Panc1 (cell line): ENCODE measurements around the gene ELMO1. TPM values are rescaled to one million over a fixed set of nuclear protein-coding genes. Genes with fewer than 3 reads are reported as not detected.

Source experiments
- ATAC-seq: fragments of 200-7000 bp; cut with Tn5 transposase; 2 replicates; pipeline ENCODE4 v1.9.1; 2020; ENCODE audit warnings: mild to moderate bottlenecking, moderate library complexity
- BruUV-seq: library from RNA; stranded (reverse); fragments of 400-500 nt; replicated peaks from 2 replicates; lab custom pipeline; 2021; lab: Mats Ljungman, UMichigan
- CTCF ChIA-PET: fragments of 300-600 bp; sonication (Branson Sonifier 250); formaldehyde crosslinking; loops from one replicate; lab custom pipeline; 2022; ENCODE audit warnings: antibody characterized with exemption; lab: Charles Lee
- POLR2A ChIA-PET: fragments of 300-600 bp; sonication (Branson Sonifier 250); formaldehyde crosslinking; loops from one replicate; lab custom pipeline; 2022; ENCODE audit warnings: antibody characterized with exemption; lab: Charles Lee
- DNase-seq: peaks from one replicate; pipeline ENCODE4 v3.0.0-alpha.2; 2010; ENCODE audit warnings: low read depth, low spot score
- H3K27ac ChIP-seq: 2 replicates; pipeline ENCODE4 v1.5.1; 2011; ENCODE audit warnings: mild to moderate bottlenecking, low read length, inconsistent platforms
- H3K27me3 ChIP-seq: fragments of 200-500 bp; sonication (Bioruptor generic); 2 replicates; pipeline ENCODE4 v1.6.0; 2014; ENCODE audit warnings: low read length, inconsistent platforms; ENCODE audit not compliant: control insufficient read depth, insufficient read depth
- H3K36me3 ChIP-seq: fragments of 200-500 bp; sonication (Bioruptor generic); 2 replicates; pipeline ENCODE4 v1.5.1; 2014; ENCODE audit warnings: inconsistent platforms, mild to moderate bottlenecking, low read length, moderate library complexity; ENCODE audit not compliant: control insufficient read depth, insufficient read depth
- H3K4me1 ChIP-seq: 2 replicates; pipeline ENCODE4 v1.5.1; 2011; ENCODE audit warnings: inconsistent platforms, mild to moderate bottlenecking, low read length, moderate library complexity; ENCODE audit not compliant: control insufficient read depth, insufficient read depth
- H3K4me3 ChIP-seq, 2 experiments: 2 replicates each; pipeline ENCODE4 v1.5.1; 2011 to 2012; ENCODE audit warnings: low read depth in 2 of 2, low read length in 2 of 2, mild to moderate bottlenecking in 2 of 2, inconsistent platforms in 1 of 2, moderate library complexity in 1 of 2
- H3K9me3 ChIP-seq: fragments of 200-500 bp; sonication (Bioruptor generic); 2 replicates; pipeline ENCODE4 v1.5.1; 2014; ENCODE audit warnings: low read depth, mild to moderate bottlenecking, inconsistent platforms, low read length, moderate library complexity; ENCODE audit not compliant: control insufficient read depth, insufficient read depth
- POLR2AphosphoS5 ChIP-seq: IDR thresholded peaks from 2 replicates; pipeline ENCODE4 v1.6.1; 2012; ENCODE audit warnings: mild to moderate bottlenecking, low read depth, low read length, moderate library complexity
- REST ChIP-seq, 2 experiments: IDR thresholded peaks; 2 replicates each; pipeline ENCODE4 v1.6.1; 2011 to 2012; ENCODE audit warnings: low read depth in 2 of 2, control low read depth in 1 of 2, low read length in 1 of 2, mild to moderate bottlenecking in 1 of 2, moderate library complexity in 1 of 2; ENCODE audit not compliant: insufficient read depth in 1 of 2
- SIN3A ChIP-seq: IDR thresholded peaks from 2 replicates; pipeline ENCODE4 v1.6.1; 2012; ENCODE audit warnings: low read depth, mild to moderate bottlenecking, low read length, moderate library complexity, borderline replicate concordance; ENCODE audit not compliant: insufficient read depth
- TCF7L2 ChIP-seq: IDR thresholded peaks from 2 replicates; pipeline ENCODE4 v1.6.1; 2011; ENCODE audit warnings: mild to moderate bottlenecking, low read depth, low read length, inconsistent platforms
- in situ Hi-C: cut with HindIII; loops from 2 replicates; pipeline ENCODE4 v1.10.0; 2016; ENCODE audit warnings: low sequenced_read_pairs, low pct_unique_long_range_greater_than_20kb
- intact Hi-C: fragments of 100-400 bp; cut with micrococcal nuclease; formaldehyde crosslinking; loops from one replicate; pipeline ENCODE4 v1.10.0; 2022; ENCODE audit not compliant: unreplicated experiment
- total RNA-seq: library from RNA; stranded (reverse); gene quantifications from one replicate; pipeline ENCODE4 v1.2.1, GENCODE V29; 2021; ENCODE audit not compliant: unreplicated experiment
- TF ChIP-seq, protein P1 (sequence below): fragments of 450-650 bp; IDR thresholded peaks from 2 replicates; pipeline ENCODE4 v1.5.1; 2017; ENCODE audit warnings: mild to moderate bottlenecking

ELMO1 gene
- total RNA-seq, 1 experiment from 2014 or later = 0.80 TPM

DNA sequence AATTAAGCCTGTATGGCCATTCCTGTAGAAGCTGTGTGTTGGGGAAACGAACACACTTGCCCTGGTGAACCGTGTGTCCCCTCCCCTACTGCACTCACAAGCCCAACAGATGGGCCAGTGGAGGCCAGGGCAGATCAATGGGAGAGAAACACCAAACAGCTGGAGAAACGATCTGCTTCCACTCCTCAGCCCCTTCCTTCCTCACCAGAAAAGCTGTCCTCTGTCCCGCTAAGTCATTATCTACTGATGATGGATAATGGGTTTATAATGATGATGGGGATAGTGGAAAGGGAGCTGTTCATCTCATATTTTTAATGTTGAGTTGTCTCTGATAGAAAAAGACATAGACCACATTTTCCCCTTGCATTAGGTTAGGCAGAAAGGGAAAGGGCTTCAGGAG is 99.7 kb downstream of the ELMO1 start:
- intact Hi-C loops (no loop called here), in situ Hi-C loops (no loop called here)
- H3K9me3 ChIP-seq = no peaks in the 10 kb centered on the region
- H3K4me3 ChIP-seq = no peak overlapping the region
- BruUV-seq = no TSS peak
- ChIA-PET POLR2A (interaction anchor here (0.6 kb wide), 1 partner anchor 29 kb away, joined by 5 read pairs; no protein-coding TSS in a partner anchor), CTCF (no interaction called here)
- TF ChIP-seq SIN3A (no peak), REST (IDR thresholded peaks at IDR 0.05; ENCODE audit: insufficient read depth in 1 of 2, low read depth in 2 of 2, low read length in 1 of 2) (no peak), TCF7L2 (no peak), POLR2AphosphoS5 (no peak)
- TF ChIP-seq, protein P1, sequence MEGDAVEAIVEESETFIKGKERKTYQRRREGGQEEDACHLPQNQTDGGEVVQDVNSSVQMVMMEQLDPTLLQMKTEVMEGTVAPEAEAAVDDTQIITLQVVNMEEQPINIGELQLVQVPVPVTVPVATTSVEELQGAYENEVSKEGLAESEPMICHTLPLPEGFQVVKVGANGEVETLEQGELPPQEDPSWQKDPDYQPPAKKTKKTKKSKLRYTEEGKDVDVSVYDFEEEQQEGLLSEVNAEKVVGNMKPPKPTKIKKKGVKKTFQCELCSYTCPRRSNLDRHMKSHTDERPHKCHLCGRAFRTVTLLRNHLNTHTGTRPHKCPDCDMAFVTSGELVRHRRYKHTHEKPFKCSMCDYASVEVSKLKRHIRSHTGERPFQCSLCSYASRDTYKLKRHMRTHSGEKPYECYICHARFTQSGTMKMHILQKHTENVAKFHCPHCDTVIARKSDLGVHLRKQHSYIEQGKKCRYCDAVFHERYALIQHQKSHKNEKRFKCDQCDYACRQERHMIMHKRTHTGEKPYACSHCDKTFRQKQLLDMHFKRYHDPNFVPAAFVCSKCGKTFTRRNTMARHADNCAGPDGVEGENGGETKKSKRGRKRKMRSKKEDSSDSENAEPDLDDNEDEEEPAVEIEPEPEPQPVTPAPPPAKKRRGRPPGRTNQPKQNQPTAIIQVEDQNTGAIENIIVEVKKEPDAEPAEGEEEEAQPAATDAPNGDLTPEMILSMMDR = no peak
- H3K4me1 ChIP-seq = no peaks in the 10 kb centered on the region
- DNase-seq (no peak), ATAC-seq (no peak)
- H3K27ac ChIP-seq = no peak overlapping the region
- no peaks in the 10 kb centered on the region; the same call in 1 of the 2 replicates for H3K27me3 ChIP-seq
- no peaks in the 10 kb centered on the region for H3K36me3 ChIP-seq

- no TSS peak for BruUV-seq
- TF ChIP-seq SIN3A = no peak
- no peak for TF ChIP-seq TCF7L2
- TF ChIP-seq, protein P1 = no peak
- no peak for TF ChIP-seq REST (IDR thresholded peaks at IDR 0.05; ENCODE audit: insufficient read depth in 1 of 2, low read depth in 2 of 2, low read length in 1 of 2)
- POLR2A ChIA-PET = no interaction called here
- no peak for DNase-seq
- ATAC-seq = no peak
- CTCF ChIA-PET = no interaction called here
- Histone ChIP-seq H3K4me1 (no peaks in the 10 kb centered on the region), H3K9me3 (no peaks in the 10 kb centered on the region), H3K4me3 (no peak overlapping the region), H3K27ac (no peak overlapping the region), H3K36me3 (no peaks in the 10 kb centered on the region), H3K27me3 (no peaks in the 10 kb centered on the region; the same call in 1 of the 2 replicates)
- in situ Hi-C loops = no loop called here
- intact Hi-C loops = no loop called here
Observed at GRCh38 chr7:37346761-37347160, 101.9 kb downstream of the ELMO1 start.
